UCSD-AML1 (cell line): ENCODE results near the gene SEC16A.

Experiments used
- DNase-seq: peaks from one replicate; lab custom pipeline; 2025; ENCODE audit not compliant: unreplicated experiment; lab: John Stamatoyannopoulos, UW

SEC16A gene

DNA sequence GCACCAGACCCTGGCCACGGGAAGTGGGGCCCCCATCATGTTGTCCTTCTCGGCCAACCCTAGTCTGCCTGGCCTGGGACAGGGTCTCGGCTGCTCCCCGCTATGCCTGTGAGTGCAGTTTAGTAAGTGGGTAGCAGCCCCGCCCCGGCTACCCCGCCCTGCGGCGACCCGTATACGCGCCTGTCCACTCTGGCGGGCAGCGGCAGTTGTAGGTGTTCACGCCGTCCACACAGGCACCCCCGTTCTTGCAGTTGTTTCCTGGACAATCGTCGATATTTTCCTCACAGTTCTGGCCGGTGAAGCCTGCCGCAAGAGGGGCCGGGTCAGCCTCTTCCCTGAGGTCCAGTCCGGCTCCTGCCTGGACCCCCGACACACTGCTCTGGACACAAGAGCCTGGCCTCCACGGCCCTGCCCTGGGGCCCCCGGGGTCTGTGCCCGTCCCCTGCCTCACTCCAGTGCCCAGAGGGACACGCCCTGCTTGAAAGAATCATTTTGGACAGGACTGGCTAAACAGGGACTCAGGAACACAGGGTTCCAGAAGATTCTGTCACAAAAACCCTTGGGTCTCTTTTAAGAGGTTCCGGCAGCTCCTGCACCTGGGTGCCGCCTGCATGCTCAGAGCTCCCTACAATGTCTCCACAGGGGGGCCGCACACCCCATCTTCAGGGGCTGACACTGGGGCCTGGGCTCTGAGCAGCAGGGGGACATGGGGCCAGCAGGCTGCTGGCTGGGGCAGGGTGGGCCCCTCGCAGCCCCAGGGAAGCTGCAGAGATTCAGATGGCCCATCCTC, 36.6 kb upstream of the SEC16A start:
- DNase-seq, result no peak

DNA sequence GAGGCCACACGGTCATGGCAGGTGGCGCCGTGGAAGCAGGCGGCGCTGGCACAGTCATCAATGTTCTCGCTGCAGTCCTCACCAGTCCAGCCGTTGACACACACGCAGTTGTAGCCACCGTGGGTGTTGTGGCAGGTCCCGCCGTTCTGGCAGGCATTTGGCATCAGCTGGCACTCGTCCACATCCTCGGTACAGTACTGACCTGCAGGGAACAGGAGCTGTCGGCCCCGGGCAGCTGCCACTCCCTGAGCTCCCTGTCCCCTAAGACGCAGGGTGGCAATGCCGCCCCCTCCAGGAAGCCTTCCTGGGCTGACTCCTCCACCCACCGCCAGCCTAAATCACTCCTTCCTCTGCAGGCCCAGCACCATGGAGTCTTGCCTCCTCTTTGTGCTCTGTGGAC, 35.8 kb upstream of the SEC16A start:
- no peak for DNase-seq

DNA sequence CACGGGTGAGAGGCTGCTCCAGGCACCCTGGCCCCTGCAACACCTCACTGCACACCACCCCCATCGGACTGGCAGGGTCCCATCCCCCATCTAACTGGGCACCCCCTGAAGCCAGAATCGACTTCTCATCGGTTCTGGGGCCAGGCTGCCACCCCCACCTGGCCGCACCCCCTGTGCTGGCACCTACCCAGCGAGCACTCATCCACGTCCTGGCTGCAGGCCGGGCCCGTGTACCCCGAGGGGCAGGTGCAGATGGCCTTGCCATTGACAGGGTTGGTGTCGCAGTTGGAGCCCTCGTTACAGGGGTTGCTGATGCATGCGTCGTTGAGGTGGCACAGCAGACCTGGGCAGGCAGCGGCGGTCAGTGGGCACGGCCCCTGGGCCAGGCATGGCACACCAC, 35.1 kb upstream of the SEC16A start:
- no peak for DNase-seq

DNA sequence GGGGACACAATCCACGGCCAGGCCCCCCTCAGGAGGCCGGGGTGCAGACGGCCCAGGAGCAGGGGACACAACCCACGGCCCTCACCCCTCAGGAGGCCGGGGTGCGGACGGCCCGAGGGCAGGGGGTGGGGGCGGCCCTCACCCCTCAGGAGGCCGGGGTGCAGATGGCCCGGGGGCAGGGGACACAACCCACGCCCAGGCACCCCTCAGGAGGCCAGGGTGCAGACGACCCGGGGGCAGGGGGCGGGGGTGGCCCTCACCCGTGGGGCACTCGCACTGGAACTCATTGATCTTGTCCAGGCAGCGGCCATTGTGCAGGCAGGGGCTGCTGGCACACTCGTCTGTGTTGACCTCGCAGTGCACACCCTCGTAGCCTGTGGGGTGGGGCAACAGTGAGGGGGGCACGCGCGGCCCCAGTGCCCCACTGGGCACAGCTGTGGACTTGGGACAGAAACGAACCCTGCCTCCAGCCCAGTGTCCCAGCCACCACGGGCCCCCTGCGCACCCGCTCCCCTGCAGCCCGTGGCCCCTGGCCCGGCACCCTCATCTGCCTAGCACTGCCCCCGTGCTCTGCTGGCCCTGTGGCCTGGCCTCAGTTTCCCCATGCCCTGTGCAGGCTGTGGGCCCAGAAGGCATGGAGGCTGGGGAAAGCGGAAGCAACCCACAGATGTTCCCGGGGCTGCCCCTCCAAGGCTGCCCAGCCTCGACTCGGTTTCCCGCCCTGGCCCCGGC, 34.3 kb upstream of the SEC16A start:
- DNase-seq, result no peak

DNA sequence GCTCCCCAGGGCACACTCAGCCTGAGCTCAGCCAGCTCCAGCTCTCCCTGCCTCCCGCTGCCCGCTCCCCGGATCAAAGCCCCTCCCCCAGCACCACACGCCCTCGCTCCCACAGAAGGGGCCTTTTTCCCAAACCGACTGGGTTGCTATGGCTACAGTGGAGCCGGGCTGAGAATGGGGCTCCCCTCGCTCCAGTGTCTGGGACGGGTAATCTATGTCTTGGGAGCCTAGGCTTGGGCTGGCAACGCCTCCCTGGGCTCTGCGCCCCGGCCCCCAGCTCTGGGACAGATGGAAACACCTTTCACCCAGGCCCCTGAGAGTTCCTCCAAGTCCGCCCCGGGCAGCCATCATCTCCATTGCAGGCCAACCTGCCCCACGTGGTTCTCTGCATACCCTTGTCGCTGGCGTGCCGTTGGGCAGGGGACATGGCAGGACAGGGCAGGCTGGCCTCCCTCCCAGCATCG, 33.4 kb upstream of the SEC16A start:
- no peak for DNase-seq

DNA sequence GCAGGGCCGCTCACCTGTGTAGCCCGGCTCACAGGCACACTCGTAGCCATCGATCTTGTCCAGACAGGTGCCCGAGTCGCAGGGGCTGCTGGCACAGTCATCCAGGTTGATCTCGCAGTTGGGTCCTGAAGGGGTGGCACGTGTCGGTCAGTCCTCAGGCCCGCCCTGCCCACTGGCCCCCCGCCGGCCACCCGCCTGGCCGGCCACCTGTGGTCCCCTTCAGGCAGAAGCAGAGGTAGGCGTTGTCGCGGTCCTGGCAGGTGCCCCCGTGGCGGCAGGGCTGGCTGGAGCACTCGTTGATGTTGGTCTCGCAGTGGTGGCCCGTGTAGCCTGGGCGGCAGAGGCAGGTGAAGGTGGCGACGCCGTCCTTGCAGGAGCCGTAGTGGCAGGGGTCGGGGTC, 32.4 kb upstream of the SEC16A start:
- no peak for DNase-seq

DNA sequence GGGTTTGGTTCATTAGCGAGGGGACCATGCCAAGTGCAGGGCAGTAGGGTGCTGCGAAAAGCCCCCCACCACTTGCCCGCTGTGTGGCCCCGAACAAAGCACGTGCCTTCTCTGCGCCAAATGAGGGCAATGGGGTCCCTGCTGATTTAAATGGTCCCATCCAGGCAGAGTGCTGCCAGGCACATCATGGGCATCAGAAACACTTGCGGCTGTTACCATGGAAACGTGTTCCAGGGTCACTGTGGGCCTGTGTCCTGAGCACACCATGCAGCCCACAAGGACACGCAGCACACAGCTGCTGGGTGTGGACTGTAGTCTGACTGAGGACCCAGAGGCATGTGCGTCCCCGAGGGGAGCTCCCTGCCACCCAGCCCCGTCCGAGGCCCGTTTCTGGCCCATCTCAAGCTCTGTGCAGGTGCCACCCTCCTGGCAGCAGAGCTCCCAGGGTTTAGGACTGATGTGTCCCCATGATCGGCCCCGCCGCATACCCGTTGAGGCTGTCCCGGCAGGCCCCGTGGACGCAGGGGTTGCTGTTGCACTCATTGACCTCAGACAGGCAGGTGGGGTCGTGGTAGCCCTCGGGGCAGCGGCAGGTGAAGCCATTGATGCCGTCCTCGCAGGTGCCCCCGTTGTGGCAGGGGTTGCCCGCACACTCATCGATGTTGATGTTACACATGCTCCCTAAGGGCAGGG, 31.3 kb upstream of the SEC16A start:
- DNase-seq, result no peak

DNA sequence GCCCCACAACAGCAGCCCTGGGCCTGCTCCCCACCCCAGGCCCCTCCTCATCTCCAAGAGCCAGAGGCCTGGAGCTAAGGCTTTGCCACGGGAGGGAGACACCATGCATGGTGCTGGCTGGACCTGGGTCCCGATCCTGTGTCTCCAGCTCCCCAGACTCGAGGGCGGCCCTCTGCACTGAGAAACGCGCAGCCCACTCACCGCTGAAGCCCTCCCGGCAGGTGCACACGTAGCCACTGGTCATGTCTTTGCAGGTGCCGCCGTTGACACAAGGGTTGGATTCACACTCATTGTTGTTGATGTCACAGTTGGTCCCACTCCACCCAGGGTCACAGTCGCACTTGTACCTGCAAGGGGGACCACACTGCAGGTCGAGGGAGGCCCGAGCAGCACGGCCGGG, 30.4 kb upstream of the SEC16A start:
- no peak for DNase-seq

DNA sequence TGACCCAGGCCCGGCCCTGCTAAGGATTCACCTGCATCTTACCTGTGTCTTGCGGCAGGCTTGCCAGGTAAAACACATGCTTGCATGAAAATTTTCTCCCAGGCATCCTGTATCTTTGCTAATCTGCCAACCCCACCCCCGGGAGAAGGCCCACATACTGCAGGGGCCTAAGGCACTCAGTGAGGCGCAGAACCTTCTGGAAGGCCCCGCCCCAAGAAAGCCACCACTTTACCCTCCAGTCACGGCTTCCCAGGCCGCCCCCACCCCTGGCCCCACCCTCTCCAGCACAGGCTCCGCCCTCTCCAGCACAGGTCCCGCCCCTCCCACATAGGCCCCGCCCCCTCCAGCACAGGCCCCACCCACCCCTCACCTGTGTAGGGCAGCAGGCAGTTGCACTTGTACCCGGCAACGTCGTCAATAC, 29.8 kb upstream of the SEC16A start:
- DNase-seq, result peak; percentile 47

DNA sequence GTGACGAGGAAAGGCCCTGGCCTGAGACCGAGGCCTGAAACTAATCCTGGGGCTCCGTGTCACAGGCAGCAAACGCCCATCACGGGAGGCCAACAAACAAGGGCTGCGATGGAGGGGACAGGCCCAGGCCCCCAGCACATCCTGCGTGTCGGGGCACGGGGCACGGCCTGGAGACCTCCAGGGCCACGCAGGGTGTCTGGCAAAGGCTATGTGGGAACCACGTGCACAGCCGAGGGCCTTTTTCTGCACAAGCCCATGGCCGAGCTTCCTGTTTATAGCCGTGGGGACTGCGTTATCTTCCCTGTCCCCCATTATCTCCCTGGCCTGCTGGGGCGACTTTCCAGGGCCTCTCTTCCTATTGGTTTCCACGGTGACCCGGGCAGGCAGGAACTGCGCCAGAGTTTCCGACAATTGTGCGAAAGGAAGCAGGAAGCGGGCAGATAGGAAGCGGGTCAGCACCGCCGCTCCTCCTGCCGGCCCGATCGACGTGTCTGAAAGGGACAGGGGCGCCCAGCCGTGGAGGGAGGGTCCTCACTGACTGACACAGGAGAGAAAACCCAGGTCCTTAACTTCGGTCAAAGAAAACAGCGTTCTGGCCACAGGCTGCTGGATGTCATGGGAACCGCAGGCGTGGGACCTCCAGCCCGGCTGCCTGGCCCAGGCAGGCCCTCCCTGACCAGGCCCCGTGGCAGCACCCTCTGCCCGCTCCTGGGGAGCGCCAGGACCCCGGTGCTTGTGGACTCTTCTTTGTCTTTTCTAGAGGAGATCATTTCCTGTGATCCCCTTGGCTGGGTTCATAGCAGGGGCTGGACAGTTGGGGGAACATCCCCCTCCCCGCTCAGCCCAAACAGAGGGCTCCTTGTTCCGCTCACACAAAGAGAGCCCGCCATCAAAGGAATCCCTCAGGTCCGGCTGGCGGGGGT, 29.1 kb upstream of the SEC16A start:
- DNase-seq, result peak; percentile 80

DNA sequence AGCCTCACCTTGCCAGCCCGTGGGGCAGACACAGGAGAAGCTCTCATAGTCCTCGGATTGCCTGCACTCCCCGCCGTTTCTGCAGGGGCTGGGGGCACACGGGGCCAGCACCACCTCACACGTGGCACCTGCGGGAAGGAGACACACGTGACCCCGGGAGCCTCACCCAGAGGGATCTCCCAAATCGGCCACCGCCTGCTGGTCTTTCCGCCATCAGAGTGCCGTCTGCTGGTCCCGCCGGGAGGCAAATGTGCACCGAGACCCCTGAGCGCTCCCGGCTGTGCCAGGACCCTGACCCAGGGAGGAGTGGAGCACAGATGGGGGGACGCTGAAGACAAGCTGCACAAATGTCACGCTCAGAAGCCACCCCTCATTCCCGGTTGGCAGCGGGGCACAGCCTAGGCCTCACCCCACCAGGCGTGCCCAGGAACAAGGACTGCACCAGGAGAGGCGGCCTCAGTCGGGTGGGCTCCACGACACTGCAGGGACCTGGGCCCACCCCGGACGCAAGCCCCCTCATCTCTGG, 28.4 kb upstream of the SEC16A start:
- DNase-seq, result no peak

DNA sequence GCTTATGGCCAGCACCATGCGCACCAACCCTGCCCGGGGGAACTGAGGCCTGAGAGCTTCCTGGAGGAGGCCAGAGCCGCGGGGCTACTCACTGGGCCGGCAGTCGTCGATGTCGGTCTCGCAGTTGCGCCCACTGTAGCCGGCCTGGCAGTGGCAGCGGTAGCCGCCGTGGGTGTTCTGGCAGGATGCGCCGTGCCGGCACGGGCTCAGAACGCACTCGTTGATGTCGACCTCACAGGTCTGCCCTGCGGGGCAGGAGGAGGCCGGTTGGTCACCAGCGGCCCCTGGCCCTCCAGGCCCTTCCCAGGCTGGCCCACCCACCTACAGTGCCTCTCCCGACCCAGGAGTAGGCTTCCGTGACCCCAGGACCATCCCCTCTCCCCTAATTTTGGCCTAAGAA, 27.7 kb upstream of the SEC16A start:
- DNase-seq, result no peak

DNA sequence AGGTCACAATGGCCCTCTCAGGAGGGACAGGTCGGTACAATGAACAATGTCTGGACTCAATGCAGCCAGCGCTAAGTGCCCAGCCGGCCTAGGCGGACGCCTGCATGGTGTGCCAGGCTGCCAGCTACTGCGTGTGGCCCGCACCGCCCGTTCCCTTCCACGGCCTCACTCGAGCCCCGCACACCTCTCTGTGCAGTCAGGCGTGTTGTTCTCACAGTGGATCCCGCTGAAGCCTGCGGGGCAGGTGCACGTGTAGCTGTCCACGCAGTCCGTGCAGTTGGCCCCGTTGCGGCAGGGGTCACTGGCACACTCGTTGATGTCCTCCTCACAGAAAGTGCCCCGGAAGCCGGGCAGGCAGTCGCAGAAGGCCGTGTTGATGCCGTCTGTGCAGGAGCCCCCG, 26.7 kb upstream of the SEC16A start:
- DNase-seq, result no peak

DNA sequence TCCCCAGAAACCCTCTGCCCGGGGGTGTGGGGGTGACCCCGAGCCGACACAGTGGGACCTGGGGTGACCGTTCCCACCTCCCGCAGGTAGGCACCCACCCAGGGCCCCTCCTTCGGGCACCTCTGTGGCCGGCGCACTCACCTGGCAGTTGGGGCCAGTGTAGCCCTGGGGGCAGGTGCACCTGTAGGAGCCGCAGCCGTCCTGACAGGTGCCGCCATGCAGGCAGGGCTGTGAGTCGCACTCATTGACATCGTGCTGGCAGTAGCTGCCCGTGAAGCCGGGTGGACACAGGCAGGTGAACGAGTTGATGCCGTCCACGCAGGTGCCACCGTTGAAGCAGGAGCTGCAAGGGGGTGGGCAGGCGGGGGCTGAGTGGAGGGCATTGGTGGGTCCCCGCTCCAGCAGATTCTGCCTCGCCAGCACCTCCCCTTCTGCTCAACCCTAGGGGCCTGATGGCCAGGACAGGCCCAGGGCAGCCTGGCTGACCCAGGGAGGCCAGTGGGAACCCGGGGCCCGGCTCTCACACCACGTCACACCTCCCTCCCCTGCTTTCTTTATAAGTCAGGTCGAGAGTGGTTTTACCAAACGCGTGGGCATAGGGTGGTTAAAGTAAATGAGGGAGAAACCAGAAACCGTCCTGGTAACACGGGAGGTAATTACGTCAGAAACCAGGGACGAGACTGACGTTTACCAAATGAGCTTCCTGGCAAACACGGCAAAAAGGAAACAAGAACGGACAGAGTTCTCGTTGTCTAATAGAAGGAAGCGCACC, 26.1 kb upstream of the SEC16A start:
- no peak for DNase-seq

DNA sequence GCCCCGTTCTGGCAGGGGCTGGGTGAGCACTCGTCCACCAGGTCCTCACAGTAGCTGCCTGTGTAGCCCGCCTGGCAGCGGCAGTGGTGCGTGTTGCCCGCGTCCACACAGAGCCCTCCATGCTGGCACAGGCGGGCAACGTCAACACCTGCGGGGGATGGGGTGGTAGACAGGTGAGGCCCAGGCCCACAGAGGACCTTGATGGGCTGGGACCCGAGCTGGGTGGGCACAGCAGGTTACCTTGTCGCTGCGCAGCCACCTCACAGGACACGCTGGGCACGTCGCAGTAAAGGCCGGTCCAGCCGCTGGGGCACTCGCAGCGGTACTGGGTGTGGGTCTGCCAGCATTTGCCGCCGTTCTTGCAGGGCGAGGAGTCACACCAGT, 25.1 kb upstream of the SEC16A start:
- DNase-seq, result no peak

DNA sequence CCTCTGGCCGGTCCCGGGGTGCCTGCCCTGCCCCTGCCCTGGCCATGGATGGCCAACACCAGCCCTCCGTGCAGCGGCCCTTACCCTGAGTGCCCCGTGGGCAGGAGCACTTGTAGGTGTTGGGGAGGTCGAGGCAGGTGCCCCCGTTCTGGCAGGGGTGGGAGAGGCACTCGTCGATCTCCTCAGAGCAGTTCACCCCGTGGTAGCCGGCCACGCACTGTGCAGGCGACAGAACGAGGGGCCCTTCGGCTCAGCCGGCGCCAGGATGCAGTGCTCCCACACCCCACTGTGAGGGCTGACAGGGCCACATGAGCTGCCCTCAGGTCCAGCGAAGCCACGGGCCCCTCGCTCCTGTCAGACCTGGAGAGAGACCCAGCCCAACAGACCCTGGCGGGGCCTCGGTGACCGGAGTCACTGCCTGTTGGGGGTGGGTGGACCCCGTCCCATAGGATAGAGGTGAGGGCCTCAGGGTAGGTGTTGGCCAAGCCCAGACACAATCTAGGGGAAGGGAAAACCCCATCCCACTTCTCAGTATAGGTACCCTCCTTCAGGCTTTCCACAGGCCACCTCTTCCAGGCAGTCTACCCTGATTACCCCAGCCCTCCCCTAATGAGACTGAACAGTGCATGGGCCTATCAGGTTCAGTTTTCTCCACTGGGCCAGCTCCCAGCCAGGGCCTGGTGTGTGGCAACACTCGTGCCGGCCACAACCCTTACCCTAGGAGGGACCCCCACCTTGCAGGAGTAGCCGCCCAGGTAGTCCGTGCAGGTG, 24.6 kb upstream of the SEC16A start:
- no peak for DNase-seq

DNA sequence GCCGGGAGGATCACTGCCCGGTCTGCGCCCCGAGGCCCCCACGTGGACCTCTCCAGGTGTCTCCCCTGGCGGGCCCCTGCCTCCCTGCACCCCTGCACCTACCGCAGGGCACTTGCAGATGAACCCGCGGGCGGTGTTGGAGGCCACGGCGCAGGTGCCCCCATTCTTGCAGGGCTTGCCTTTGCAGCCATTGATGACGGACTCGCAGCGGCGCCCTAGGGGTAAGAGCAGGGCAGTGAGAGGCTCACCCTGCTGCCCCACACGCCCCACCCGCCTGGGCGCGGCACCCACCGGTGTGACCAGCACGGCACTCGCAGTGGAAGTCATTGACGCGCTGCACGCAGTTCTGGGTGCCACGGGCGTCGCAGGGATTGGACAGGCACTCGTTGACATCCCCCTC, 23.6 kb upstream of the SEC16A start:
- DNase-seq, result no peak

DNA sequence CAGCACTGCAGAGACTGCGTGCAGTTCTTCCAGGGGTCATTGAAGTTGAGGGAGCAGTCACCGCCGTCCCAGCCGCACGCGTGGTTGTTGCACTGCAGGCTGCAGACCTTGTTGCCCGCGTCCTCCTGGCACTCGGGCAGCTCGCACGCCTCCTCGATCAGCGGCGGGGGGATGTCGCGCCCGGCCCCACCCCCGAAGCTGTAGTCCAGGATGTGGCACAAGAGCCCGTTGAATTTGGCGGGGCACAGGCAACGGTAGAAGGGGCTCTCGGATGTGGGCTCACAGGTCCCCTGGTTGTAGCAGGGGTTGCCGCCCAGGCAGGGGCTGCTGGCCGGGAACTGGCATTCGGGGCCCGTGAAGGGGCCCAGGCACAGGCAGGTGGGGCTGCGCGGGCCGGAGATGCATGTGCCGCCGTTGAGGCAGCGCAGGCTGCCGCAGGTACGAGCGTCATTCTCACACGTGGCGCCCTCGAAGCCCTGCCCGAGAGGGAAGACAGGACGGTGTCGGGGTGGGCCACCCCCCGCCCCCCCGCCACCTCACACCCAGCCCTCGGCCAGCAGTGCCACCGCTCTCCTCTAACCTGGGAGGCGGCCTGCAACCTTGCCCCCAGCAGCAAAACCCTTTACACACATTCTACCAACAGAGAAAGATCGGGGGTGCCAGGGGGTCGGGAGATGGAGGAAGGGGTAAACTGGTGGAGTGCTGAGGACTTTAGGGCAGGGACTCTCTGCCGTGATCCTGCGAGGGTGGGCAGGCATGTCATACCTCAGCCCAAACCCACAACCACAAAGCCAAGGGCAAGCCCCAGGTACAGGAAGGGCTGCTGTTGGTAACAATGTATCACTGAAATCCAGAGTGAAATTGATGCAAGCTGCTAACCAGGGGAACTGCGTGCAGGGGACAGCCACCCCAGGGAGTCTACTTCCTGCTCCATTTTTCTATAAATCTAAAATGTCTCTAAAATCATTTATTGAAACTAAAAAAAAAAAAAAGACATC, 22.9 kb upstream of the SEC16A start:
- no peak for DNase-seq
